COLO829 (cell line): ENCODE data around the gene HCN1.
"Not testable (repeated sequence)": the region's sequence is repeated elsewhere in the genome, so short reads cannot be mapped to it uniquely, and the experiment has no call there.

Experiments used
- DNase-seq: peaks from one replicate; pipeline ENCODE4 v3.0.0; 2012; ENCODE audit warnings: low spot score

The HCN1 gene

GRCh38 chr5:45617859-45618416 is 78.2 kb downstream of the HCN1 start:
- DNase-seq: no peak

GRCh38 chr5:45609661-45610060 is 86.5 kb downstream of the HCN1 start:
- no peak for DNase-seq

- DNase-seq: no peak
Observed at GRCh38 chr5:45604092-45604491, 92.1 kb downstream of the HCN1 start.

DNA sequence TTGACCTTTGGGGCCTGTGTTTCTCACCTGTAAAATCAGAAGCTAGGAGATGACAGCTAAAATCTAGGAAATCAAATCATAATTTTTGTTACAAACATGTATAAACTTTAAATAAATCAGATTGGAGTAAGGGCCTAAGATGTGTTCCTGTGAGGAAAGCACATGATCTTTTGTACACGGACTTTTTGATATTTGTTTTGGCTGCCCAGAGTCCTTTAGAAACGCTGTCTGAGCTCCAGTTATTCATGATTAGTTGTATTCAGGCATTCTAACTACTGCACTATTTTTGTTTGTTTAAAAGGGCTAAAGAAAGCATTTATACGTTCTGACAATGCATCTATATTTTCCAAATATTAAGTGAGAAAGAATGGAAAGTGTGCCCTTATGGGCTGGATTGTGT is 94.8 kb downstream of the HCN1 start:
- DNase-seq: no peak

- DNase-seq: no peak
Observed at GRCh38 chr5:45596320-45596719, 99.9 kb downstream of the HCN1 start.

- not testable (repeated sequence) for DNase-seq
Observed at GRCh38 chr5:45586001-45586400, 110.2 kb downstream of the HCN1 start.

- DNase-seq: peak; percentile 78
Observed at GRCh38 chr5:45578270-45578669, 117.9 kb downstream of the HCN1 start.

- DNase-seq: no peak
Observed at GRCh38 chr5:45568813-45569212, 127.4 kb downstream of the HCN1 start.

- no peak for DNase-seq
Observed at GRCh38 chr5:45542421-45542820, 153.8 kb downstream of the HCN1 start.

DNA sequence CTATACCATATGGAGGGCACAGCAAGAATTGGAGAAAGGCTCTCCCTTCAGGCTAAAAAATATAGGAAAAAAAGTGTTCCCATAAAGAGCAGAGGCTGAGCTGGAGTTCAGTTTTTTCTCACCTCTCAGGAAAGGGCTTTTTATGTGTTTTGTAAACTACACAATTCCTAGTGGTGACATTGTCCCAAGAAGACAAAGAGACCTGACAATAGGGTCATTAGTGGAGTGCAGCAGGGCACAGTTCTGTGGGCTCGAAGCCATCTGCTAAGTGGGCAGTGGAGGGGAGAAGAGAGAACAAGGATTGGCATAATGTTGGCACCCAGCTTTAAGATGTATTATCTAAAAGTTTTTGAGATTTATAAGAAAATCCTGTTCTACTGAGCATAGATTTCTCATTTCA is 162.5 kb downstream of the HCN1 start:
- no peak for DNase-seq

DNA sequence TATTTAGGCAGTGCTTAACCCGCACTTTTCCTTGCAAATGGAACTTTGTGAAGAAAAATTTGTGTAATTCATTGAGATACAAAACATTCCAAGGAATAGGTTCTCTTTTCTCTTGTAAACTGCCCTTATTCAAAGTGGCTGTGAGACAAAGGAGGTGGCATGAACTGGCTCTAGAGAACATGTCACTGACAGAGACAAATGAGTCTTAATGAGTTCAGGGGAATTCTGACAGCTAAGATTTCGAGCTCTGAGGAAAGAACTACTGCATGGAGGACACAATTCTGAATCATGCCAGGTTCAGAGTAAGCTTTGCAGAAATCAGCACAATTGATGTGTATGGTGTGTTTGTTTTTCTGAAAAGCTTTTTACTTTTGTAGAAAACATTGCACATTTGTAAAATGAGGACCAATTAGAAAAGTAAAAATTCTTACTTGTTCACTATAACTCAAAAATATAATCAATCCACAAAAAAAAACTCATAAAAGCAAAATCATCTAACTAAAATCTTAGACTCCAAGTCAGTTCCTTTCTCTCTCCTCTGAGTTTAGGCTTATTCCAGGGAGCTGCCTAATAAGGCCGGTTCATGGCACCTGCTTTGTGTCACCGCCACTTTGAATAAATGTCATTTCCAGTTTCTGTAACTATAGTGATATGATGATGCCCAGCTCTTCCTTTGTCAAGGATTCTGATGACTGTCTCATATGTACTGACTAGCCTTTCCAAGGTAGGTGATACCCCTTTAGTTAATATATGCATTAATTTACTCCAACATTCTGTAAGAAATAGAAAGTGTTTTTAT is 163.2 kb downstream of the HCN1 start:
- no peak for DNase-seq

DNA sequence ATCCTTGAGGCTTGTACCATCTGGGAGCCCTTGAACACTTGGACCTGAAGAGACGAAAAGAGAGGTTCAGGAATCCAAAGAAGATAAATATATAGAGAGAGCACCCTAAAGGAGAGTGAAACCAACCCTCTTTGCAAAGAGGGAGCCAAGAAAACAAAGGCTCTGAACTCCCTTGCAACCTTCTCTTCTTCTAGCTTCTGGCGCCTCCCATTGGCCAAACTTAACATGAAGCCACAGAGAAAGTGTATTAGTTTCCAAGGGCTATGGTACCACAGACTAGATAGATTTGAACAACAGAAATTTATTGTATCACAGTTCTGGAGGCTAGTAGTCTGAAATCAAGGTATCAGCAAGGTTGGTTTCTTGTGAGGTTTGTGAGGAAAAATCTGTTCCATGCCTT is 175.1 kb downstream of the HCN1 start:
- DNase-seq: peak; percentile 4

DNA sequence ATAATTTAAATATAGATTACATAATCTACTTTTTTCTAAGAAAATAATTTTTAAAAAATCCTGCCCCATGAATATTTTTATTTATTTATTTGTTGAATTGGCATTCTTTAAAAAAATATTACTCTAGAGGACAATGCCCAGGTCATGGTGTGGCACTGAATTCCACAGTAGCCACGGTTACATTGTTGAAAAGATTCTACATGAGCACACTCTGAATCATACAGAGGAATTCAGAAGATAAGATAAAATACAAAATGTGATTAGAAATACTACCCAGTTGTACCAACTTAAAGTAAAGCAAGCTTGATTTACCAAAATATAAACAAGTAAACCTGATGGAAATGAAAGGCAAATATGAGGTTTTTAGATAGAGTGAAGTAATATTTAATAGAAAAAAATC is 183.7 kb downstream of the HCN1 start:
- no peak for DNase-seq

DNA sequence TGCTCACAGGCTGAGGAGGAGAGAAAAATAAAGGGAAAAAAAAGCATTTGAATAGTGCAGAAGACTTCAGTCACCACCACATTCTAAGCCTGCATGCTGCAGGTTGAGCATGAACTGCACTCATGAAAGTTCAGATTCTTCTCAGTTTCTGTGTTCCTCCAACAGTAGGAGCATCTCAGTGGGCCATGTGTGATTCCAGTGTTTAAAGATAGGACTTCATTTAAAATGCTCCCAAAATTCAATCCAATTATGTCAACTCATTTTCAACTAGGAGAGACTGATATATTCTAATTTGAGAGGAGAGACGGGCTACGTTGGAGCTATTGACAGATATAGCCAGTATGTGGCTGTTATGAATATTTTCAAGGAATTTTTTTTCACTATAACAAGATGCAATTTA is 186.8 kb downstream of the HCN1 start:
- no peak for DNase-seq

DNA sequence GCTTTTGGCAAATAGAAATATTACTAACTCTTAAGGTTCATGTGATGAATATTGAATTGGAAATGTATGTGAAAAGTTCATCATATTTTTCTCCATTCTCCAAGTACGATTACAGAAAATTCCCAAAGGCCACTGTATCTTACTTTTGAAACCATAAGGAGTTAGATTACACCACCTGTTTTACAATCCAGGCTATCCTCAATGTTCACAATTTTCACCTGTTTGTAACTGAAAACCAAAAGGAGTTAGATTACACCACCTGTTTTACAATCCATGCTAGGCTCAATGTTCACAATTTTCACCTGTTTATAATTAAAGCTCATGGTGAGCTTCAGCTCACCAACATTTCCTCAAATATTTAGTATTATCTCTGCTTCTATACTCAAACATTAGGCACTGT is 188.0 kb downstream of the HCN1 start:
- DNase-seq: no peak

GRCh38 chr5:45507178-45507577 is 189.0 kb downstream of the HCN1 start:
- no peak for DNase-seq

DNA sequence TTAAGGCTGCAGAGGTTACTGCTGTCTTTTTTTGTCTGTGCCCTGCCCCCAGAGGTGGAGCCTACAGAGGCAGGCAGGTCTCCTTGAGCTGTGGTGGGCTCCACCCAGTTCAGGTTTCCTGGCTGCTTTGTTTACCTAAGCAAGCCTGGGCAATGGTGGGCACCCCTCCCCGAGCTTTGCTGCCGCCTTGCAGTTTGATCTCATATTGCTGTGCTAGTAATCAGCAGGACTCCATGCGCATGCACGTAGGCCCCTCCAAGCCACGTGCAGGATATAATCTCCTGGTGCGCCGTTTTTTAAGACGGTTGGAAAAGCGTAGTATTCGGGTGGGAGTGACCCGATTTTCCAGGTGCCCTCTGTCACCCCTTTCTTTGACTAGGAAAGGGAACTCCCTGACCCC is 197.2 kb downstream of the HCN1 start:
- DNase-seq: not testable (repeated sequence)

GRCh38 chr5:45491368-45491767 is 204.8 kb downstream of the HCN1 start:
- no peak for DNase-seq

GRCh38 chr5:45484781-45485180 is 211.4 kb downstream of the HCN1 start:
- DNase-seq: no peak

DNA sequence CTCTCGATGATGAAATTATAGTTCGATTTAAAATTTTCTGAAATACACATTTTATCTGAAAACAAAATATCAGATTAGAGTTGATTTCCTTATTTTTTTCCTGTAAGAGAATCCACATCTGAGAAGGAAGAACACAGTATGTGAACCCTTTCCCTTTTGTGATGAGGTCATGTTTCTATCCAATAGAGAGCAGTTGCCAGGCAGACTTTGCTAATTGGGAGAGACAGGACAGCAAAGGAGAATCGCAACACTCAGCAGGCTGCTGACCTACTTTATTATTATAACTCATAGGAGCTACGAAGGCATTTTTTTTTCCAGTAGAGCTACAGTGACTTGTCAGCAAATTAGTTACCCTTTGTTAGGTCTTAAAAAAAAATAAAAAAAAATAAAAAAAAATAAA is 242.1 kb downstream of the HCN1 start:
- peak; percentile 13 for DNase-seq

- not testable (repeated sequence) for DNase-seq
Observed at GRCh38 chr5:45444856-45445255, 251.3 kb downstream of the HCN1 start.

- DNase-seq: no peak
Observed at GRCh38 chr5:45440466-45440865, 255.7 kb downstream of the HCN1 start.

DNA sequence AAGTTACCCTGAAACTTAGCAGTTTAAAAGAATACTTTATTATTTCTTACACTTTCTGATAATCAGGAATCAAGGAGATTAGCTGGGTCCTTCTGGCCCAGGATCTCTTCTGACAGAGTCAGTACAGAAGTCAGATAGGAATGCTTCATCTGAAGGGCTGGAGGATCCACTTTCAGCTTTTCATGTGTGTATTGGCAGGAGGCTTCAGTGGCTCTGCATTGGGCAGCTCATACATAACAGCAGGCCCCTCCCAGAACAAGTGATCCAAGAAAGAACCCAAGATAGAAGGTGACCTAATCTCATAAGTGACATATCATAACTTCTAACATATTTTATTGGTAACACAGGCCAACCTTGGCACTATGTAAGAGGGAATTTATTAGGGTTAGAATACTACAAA is 258.4 kb downstream of the HCN1 start:
- DNase-seq: no peak
